ENCODE data around the gene AK4.
"Not testable (repeated sequence)": the region's sequence is repeated elsewhere in the genome, so short reads cannot be mapped to it uniquely, and the experiment has no call there.

Gene AK4

DNA sequence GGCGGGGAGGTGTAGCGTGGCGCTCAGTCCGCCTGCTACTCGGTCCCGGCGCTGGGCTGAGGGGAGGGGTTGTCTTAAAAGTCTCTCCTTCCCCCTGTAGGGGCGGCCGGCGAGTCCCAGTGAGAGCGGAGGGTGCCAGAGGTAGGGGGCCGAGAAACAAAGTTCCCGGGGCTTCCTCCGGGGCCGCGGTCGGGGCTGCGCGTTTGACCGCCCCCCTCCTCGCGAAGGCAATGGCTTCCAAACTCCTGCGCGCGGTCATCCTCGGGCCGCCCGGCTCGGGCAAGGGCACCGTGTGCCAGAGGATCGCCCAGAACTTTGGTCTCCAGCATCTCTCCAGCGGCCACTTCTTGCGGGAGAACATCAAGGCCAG is at the start of gene AK4:
TSS of gene AK4 (plus strand) at position 26 of the 370 bp plus-strand sequence. CDS start at position 231, 205 bp downstream.
- not testable (repeated sequence) for DNase-seq (ENCODE audit: extremely low spot score, insufficient read length, low read depth); FAIRE-seq

- DNase-seq (ENCODE audit: extremely low spot score, insufficient read length, low read depth) (no peak), FAIRE-seq (no peak)
These were observed 44.2 kb upstream of the AK4 start for GRCh38 chr1:65103807-65104206.

DNA sequence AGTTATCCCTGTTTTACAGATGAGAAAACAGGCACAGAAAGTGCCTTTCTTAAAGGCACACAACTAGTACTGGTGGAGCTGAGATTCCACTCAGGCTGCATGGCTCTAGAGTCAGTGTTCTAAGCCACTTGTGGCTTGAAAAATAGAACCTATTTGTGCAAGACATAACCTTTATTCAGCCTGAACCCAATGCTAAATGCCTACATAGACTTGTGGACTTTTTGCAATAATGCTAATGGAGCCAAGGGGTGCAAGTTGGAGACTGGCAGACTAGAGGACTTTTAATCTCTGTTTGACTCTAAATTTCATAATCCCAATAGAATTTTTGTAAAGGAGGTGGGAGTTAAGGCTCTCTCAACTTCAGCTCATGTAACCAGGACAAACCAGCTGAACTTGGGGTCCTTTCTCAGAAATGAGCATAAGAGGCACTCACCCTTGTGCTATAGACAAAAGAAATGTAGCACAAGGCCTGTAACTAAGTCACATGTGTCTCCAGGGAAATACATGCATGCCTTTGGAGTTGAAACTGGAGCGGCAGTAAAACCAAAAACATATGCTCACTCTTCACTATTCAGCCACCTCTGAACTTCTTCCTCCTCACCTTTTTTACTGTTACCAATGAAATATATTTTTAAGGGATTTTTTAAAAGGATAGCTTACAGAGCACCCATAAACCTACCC is 43.0 kb upstream of the AK4 start:
- no peak for DNase-seq (ENCODE audit: extremely low spot score, insufficient read length, low read depth)
- no peak for FAIRE-seq

DNA sequence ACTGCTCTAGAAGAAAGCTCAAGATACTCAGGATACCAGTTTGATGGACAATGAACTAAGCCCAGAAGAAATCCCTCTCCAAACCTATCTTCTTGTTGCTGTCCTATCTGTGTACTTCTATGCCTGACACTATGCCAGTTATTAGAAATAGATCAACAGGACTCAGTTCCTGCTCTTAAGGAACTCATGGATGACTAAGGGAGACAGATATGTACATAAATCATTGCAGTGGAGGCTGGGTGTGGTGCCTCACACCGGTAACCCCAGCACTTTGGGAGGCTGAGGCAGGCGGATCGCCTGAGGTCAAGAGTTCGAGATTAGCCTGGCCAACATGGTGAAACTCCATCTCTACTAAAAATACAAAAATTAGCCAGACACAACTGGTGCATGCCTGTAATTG is 42.4 kb upstream of the AK4 start:
- no peak for FAIRE-seq
- no peak for DNase-seq (ENCODE audit: extremely low spot score, insufficient read length, low read depth)

- DNase-seq (ENCODE audit: extremely low spot score, insufficient read length, low read depth) (no peak), FAIRE-seq (no peak)
These were observed 39.9 kb upstream of the AK4 start for GRCh38 chr1:65108025-65108642.

DNA sequence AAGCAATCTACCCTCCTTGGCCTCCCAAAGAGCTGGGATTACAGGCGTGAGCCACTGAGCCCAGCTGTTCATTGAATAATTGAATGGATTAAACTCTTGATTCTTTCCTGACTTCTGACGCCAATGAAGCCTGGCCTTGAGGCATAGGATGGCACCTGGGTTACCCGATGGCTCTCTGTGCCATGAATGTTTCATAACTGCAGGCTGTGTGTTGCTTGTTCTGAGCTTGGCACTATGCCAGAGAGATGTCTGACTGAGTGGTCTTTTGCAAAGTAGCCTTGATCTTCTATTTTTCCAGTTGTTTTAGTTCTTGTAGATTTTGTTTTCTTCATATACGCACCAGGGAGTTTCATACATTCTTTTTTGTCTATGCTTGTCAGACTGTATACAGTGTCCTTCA is 38.5 kb upstream of the AK4 start:
- DNase-seq (ENCODE audit: extremely low spot score, insufficient read length, low read depth): no peak
- no peak for FAIRE-seq

GRCh38 chr1:65112811-65113210 is 35.2 kb upstream of the AK4 start:
- FAIRE-seq (no peak), DNase-seq (ENCODE audit: extremely low spot score, insufficient read length, low read depth) (no peak)

DNA sequence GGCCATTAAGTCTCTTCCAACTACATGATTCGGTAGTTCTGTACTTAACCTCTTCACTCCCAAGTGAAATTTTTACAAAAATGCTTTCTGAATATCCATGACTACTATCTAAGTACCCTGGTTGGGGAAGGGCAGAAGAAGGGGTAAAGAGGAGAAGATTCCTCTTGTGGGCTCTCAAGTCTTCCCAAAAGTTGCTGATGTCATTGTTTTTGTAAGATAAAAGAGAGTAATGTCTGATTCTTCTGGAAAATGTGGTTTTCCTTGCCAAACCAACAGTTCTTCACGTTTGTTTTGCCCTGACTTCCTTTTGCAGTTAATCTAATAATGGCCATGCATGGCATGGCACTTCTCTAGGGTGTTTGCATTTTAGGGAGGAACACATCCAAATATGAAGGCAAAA is 34.7 kb upstream of the AK4 start:
- no peak for DNase-seq (ENCODE audit: extremely low spot score, insufficient read length, low read depth)
- no peak for FAIRE-seq

DNA sequence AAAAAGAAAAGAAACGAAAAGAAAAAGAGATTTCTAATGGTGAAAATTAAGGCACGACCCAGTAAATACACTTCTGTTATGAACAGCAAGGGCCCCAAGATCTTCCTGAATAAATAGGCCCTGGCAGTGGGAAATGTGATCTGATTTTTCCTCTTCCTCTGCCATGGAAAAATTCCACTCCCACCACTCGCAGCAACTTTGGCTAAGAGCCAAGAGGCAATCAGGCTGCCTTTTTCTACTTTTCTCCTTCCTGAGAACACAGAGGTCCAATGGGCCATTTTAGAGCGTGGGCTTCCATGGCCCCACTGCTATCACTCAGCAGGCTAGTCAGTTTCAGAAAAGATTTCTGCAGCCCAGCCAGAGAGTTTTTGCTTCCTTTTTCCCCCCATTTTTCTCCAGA is 33.7 kb upstream of the AK4 start:
- FAIRE-seq (no peak), DNase-seq (ENCODE audit: extremely low spot score, insufficient read length, low read depth) (no peak)

DNA sequence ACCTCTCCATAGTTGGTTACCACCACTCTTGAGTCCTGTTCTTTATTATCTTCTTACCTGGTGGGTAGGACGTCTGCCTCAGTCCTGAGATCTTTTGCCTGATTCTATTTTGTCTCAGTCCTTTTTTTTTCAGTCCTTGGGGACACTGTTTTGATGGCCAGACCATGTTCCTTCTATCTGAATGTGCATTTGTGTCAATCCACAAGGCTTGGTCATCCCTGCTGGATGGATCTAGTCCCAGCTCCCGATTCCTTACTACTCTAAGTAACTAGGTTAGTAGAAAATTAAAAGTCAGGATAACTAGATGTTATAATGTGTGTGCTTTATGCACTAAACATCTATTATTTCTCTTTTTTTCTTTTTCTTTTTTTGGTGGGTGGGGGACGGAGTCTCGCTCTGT is 28.1 kb upstream of the AK4 start:
- DNase-seq (ENCODE audit: extremely low spot score, insufficient read length, low read depth): no peak
- no peak for FAIRE-seq

GRCh38 chr1:65129104-65129503 is 18.9 kb upstream of the AK4 start:
- DNase-seq (ENCODE audit: extremely low spot score, insufficient read length, low read depth); FAIRE-seq: not testable (repeated sequence)

- FAIRE-seq (no peak), DNase-seq (ENCODE audit: extremely low spot score, insufficient read length, low read depth) (no peak)
These were observed 9.5 kb upstream of the AK4 start for GRCh38 chr1:65138524-65138923.

- not testable (repeated sequence) for FAIRE-seq; DNase-seq (ENCODE audit: extremely low spot score, insufficient read length, low read depth)
These were observed 8.2 kb upstream of the AK4 start for GRCh38 chr1:65139793-65140192.

DNA sequence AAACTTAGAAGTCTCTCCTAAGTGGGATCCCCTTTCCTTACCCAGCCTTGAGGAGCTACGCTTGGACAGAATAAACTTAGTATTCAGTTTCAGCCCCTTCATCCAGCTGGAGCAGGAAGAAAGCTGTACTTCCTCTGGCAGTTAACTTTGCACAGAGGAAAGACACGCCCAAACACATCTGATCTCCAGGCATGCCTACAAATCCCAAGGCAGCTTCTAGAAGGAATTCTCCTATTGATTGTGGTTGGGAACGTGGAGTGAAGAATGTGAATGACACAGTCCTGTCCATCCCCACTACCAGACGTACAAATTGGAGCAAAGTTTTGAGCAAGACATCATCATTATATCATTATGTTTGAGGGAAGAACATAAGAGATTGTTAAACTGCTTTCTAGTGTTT is 6.6 kb upstream of the AK4 start:
- FAIRE-seq: no peak
- DNase-seq (ENCODE audit: extremely low spot score, insufficient read length, low read depth): no peak

- FAIRE-seq (no peak), DNase-seq (ENCODE audit: extremely low spot score, insufficient read length, low read depth) (no peak)
These were observed 6.1 kb upstream of the AK4 start for GRCh38 chr1:65141918-65142317.

GRCh38 chr1:65143112-65143658 is 4.8 kb upstream of the AK4 start:
- not testable (repeated sequence) for FAIRE-seq; DNase-seq (ENCODE audit: extremely low spot score, insufficient read length, low read depth)

DNA sequence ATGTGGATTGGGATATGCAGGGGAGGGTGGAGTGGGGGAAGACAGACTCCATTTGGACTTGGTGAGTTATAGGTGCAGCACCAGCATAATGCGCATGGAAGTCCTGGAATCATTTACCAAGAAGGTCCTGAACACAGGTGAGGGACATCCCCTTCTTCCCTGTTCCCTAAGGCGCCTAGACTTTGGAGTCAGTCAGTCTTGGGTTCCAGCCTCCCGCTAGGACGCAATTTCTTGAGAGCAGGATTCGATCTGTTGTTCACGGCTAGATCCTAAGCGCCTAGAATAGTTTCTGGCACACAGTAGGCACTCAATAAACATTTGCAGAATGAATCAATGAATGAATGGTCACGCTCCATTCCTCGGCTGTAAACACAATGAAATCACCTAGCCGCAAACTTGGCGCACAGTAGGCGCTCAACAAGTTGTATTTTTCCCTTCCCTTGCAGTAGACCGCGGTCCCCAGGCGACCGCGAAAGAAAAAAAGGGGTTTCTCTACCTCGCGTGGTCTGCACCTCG is 1.0 kb upstream of the AK4 start:
- no peak for FAIRE-seq

GRCh38 chr1:65147424-65148177 is 402 bp upstream of the AK4 start:
- FAIRE-seq: no peak
- DNase-seq (ENCODE audit: extremely low spot score, insufficient read length, low read depth): peak; percentile 38

More for the DNA sequence above, 1.0 kb upstream of the AK4 start:
- DNase-seq (ENCODE audit: extremely low spot score, insufficient read length, low read depth): no peak

GRCh38 chr1:65148548-65149350 is 746 bp downstream of the AK4 start:
- FAIRE-seq (peak; percentile 69), DNase-seq (ENCODE audit: extremely low spot score, insufficient read length, low read depth) (no peak)
